Naive thymus-derived CD4-positive, alpha-beta T cell (primary cell): ENCODE measurements around the gene FBRS. TPM values are rescaled to one million over a fixed set of nuclear protein-coding genes. Genes with fewer than 3 reads are reported as not detected.
A peak's percentile ranks its signal among the peaks of the same experiment; 100 is the strongest.

Source experiments
- ATAC-seq: fragments of 150-1000 bp; cut with Tn5 transposase; 2 replicates; pipeline ENCODE4 v1.10.0; 2021; ENCODE audit warnings: mild to moderate bottlenecking, moderate library complexity
- CTCF ChIA-PET: fragments of 350-600 bp; sonication (Branson Sonifier 250); formaldehyde crosslinking; loops from one replicate; lab custom pipeline; 2021; ENCODE audit warnings: antibody characterized with exemption; lab: Charles Lee
- POLR2A ChIA-PET: fragments of 350-600 bp; sonication (Branson Sonifier 250); formaldehyde crosslinking; loops from one replicate; lab custom pipeline; 2021; ENCODE audit warnings: antibody characterized with exemption, inconsistent platforms; lab: Charles Lee
- DNase-seq, 9 donors: peaks; one replicate each; pipeline versions ENCODE4 v3.0.0 to v3.0.0-alpha.2; 2020 to 2022; ENCODE audit warnings: mixed read lengths in 1 of 9
- H3K27ac ChIP-seq: one replicate; pipeline ENCODE4 v1.7.0; 2013; ENCODE audit warnings: mild to moderate bottlenecking, low read depth, low read length, moderate library complexity
- H3K27me3 ChIP-seq, 2 donors: one replicate each; pipeline ENCODE4 v1.7.0; 2013; ENCODE audit warnings: low read length in 2 of 2, mild to moderate bottlenecking in 2 of 2, moderate library complexity in 2 of 2; ENCODE audit not compliant: control insufficient read depth in 2 of 2, insufficient read depth in 2 of 2
- H3K36me3 ChIP-seq, 3 experiments: 1 replicate in 2 of 3; 2 replicates in 1 of 3; pipeline ENCODE4 v1.7.0; 2013; ENCODE audit warnings: low read length in 3 of 3, mild to moderate bottlenecking in 3 of 3, moderate library complexity in 1 of 3; ENCODE audit not compliant: insufficient read depth in 3 of 3, control insufficient read depth in 2 of 3
- H3K4me1 ChIP-seq, 2 donors: one replicate each; pipeline ENCODE4 v1.7.0; 2013; ENCODE audit warnings: low read length in 2 of 2, mild to moderate bottlenecking in 2 of 2, moderate library complexity in 1 of 2; ENCODE audit not compliant: control insufficient read depth in 2 of 2, insufficient read depth in 2 of 2
- H3K4me3 ChIP-seq: 2 replicates; pipeline ENCODE4 v1.7.0; 2013; ENCODE audit warnings: mild to moderate bottlenecking, low read length
- H3K9me3 ChIP-seq, 3 experiments: 1 replicate in 2 of 3; 2 replicates in 1 of 3; pipeline ENCODE4 v1.7.0; 2013; ENCODE audit warnings: low read length in 3 of 3; ENCODE audit not compliant: control insufficient read depth in 2 of 3
- H3K27ac Mint-ChIP-seq, 9 donors: one replicate each; pipeline ENCODE4 v1.8.0; 2020 to 2022; ENCODE audit warnings: mixed read lengths in 9 of 9, mild to moderate bottlenecking in 8 of 9, moderate library complexity in 5 of 9, inconsistent platforms in 2 of 9
- H3K27me3 Mint-ChIP-seq, 5 donors: one replicate each; pipeline ENCODE4 v1.8.0; 2021 to 2022; ENCODE audit warnings: mixed read lengths in 5 of 5, mild to moderate bottlenecking in 1 of 5
- H3K36me3 Mint-ChIP-seq, 5 donors: one replicate each; pipeline ENCODE4 v1.8.0; 2020 to 2022; ENCODE audit warnings: mixed read lengths in 5 of 5, mild to moderate bottlenecking in 3 of 5, inconsistent platforms in 1 of 5
- H3K4me1 Mint-ChIP-seq, 7 donors: one replicate each; pipeline ENCODE4 v1.8.0; 2020 to 2022; ENCODE audit warnings: mixed read lengths in 7 of 7, mild to moderate bottlenecking in 3 of 7, inconsistent platforms in 1 of 7
- H3K4me3 Mint-ChIP-seq, 10 donors: one replicate each; pipeline ENCODE4 v1.8.0; 2020 to 2022; ENCODE audit warnings: mild to moderate bottlenecking in 10 of 10, mixed read lengths in 10 of 10, moderate library complexity in 6 of 10, inconsistent platforms in 2 of 10
- H3K9me3 Mint-ChIP-seq, 11 donors: one replicate each; pipeline ENCODE4 v1.8.0; 2020 to 2022; ENCODE audit warnings: mixed read lengths in 11 of 11, mild to moderate bottlenecking in 4 of 11, inconsistent platforms in 1 of 11, moderate library complexity in 1 of 11
- intact Hi-C, 2 donors: fragments of 100-400 bp; cut with micrococcal nuclease; formaldehyde crosslinking; loops; one replicate each; pipeline ENCODE4 v1.15.1; 2023
- polyA plus RNA-seq, 2 donors: library from polyadenylated mRNA; unstranded; fragments of 300-500 nt; fragmentation: Illumina TruSeq; gene quantifications; one replicate each; pipeline ENCODE4 v1.2.3, GENCODE V29; 2021
- total RNA-seq, 6 experiments: library from RNA in 5 of 6; stranded (reverse) in 5 of 6; gene quantifications; 1 replicate in 5 of 6; 2 replicates in 1 of 6; pipeline ENCODE4 v1.2.3 and lab custom pipeline; 2021 to 2026

Gene FBRS
- total and polyA plus RNA-seq, 7 experiments from 2014 or later: 2.6 to 174 (median 158) TPM

- ChIA-PET POLR2A (interaction anchor here (0.6 to 6.3 kb wide), 31 partner anchors 9 to 595 kb away, joined by 3 to 113 read pairs (median 5); partner anchors contain the start of genes ALDOA, DCTPP1, PHKG2 and PRR14), CTCF (interaction anchor here (0.6 to 5.6 kb wide), 6 partner anchors 9 to 101 kb away, joined by 3 to 50 read pairs (median 4); partner anchors contain the start of genes PRR14 and ZNF764)
- peak; percentile 18 to 60 (median 33) for DNase-seq
- Mint-ChIP-seq H3K4me3 (peak overlapping the region; percentile 84 to 96 (median 90)), H3K9me3 (peaks cover 0 to 6% (median 0%) of the 10 kb centered on the region in 11 donors), H3K36me3 (peaks cover 0 to 45% (median 27%) of the 10 kb centered on the region in 5 donors), H3K4me1 (peaks cover 27 to 56% (median 49%) of the 10 kb centered on the region in 7 donors), H3K27me3 (no peaks in the 10 kb centered on the region), H3K27ac (peak overlapping the region; percentile 73 to 98 (median 92))
- peaks cover 45 to 49% of the 10 kb centered on the region in 2 donors for H3K4me1 ChIP-seq
- no peaks in the 10 kb centered on the region for H3K9me3 ChIP-seq
- peak overlapping the region; percentile 83 for H3K4me3 ChIP-seq
- intact Hi-C loops: loop anchor here (1.0 to 10.0 kb wide), 11 partner anchors 103 to 855 kb away; partner anchors contain the start of genes ALDOA (in 1 of the 2), ARMC5 (in 1 of the 2), CFAP119 (in 1 of the 2) and FUS (in 1 of the 2)
- no peak for ATAC-seq
- H3K36me3 ChIP-seq: peaks cover 27 to 57% (median 41%) of the 10 kb centered on the region in 3 experiments
- H3K27ac ChIP-seq: peak overlapping the region; percentile 94
- H3K27me3 ChIP-seq: no peaks in the 10 kb centered on the region
Measured at GRCh38 chr16:30659507-30660423, 1.5 kb downstream of the FBRS start.

GRCh38 chr16:30660424-30661261 lies 2.4 kb downstream of the FBRS start:
- peaks cover 27 to 55% (median 49%) of the 10 kb centered on the region in 7 donors for H3K4me1 Mint-ChIP-seq
- intact Hi-C loops: loop anchor here in 1 of 2 donors (1.0 kb wide), 1 partner anchor 537 kb away; the partner anchor contains the start of gene MAPK3
- POLR2A ChIA-PET: interaction anchor here (0.6 to 6.3 kb wide), 12 partner anchors 10 to 243 kb away, joined by 3 to 113 read pairs (median 6); partner anchors contain the start of genes PRR14, SRCAP, ZNF688 and ZNF747
- peaks cover 0 to 43% (median 27%) of the 10 kb centered on the region in 5 donors for H3K36me3 Mint-ChIP-seq
- H3K4me1 ChIP-seq: peaks cover 45 to 49% of the 10 kb centered on the region in 2 donors
- no peaks in the 10 kb centered on the region for H3K9me3 ChIP-seq
- H3K27ac Mint-ChIP-seq: peak overlapping the region; percentile 73 to 98 (median 92)
- peak overlapping the region; percentile 94 for H3K27ac ChIP-seq
- H3K27me3 Mint-ChIP-seq: no peaks in the 10 kb centered on the region
- no peaks in the 10 kb centered on the region for H3K27me3 ChIP-seq
- peak in 8 of 9 donors; percentile 65 to 90 (median 78) for DNase-seq
- H3K4me3 Mint-ChIP-seq: peak overlapping the region; percentile 84 to 96 (median 90)
- peaks cover 28 to 57% (median 36%) of the 10 kb centered on the region in 3 experiments for H3K36me3 ChIP-seq
- H3K9me3 Mint-ChIP-seq: peaks cover 0 to 6% (median 0%) of the 10 kb centered on the region in 11 donors
- peak overlapping the region; percentile 83 for H3K4me3 ChIP-seq
- no peak for ATAC-seq
- CTCF ChIA-PET: interaction anchor here (0.6 to 5.6 kb wide), 3 partner anchors 23 to 35 kb away, joined by 3 to 50 read pairs (median 6); no protein-coding TSS in a partner anchor

- intact Hi-C loops: no loop called here
- H3K4me1 ChIP-seq: peaks cover 37 to 41% of the 10 kb centered on the region in 2 donors
- no peaks in the 10 kb centered on the region for H3K27me3 ChIP-seq
- H3K36me3 ChIP-seq: peaks cover 38 to 63% (median 40%) of the 10 kb centered on the region in 3 experiments
- DNase-seq: no peak
- ChIA-PET POLR2A (interaction anchor here (1.2 to 6.3 kb wide), 3 partner anchors 11 to 34 kb away, joined by 3 to 113 read pairs (median 49); partner anchors contain the start of genes PRR14 and SRCAP), CTCF (interaction anchor here (5.6 kb wide), 1 partner anchor 33 kb away, joined by 50 read pairs; no protein-coding TSS in a partner anchor)
- no peaks in the 10 kb centered on the region for H3K9me3 ChIP-seq
- Mint-ChIP-seq H3K4me3 (peak overlapping the region in 6 of 10 donors; percentile 36 to 96 (median 88)), H3K27me3 (no peaks in the 10 kb centered on the region), H3K4me1 (peaks cover 29 to 39% (median 36%) of the 10 kb centered on the region in 7 donors), H3K36me3 (peaks cover 0 to 36% (median 27%) of the 10 kb centered on the region in 5 donors), H3K9me3 (peaks cover 0 to 4% (median 0%) of the 10 kb centered on the region in 11 donors), H3K27ac (peak overlapping the region in 5 of 9 donors; percentile 23 to 96 (median 73))
- peak overlapping the region; percentile 94 for H3K27ac ChIP-seq
- H3K4me3 ChIP-seq: no peak overlapping the region
- ATAC-seq: no peak
Measured at GRCh38 chr16:30662449-30662848, 4.2 kb downstream of the FBRS start.

GRCh38 chr16:30663038-30663437 lies 4.8 kb downstream of the FBRS start:
- Mint-ChIP-seq H3K9me3 (peaks cover 0 to 4% (median 0%) of the 10 kb centered on the region in 11 donors), H3K27me3 (no peaks in the 10 kb centered on the region), H3K27ac (peak overlapping the region in 5 of 9 donors; percentile 12 to 78 (median 62)), H3K4me3 (peak overlapping the region in 7 of 10 donors; percentile 21 to 94 (median 42)), H3K4me1 (peaks cover 33 to 39% (median 35%) of the 10 kb centered on the region in 7 donors), H3K36me3 (peaks cover 0 to 40% (median 31%) of the 10 kb centered on the region in 5 donors)
- CTCF ChIA-PET: interaction anchor here (1.3 to 5.6 kb wide), 2 partner anchors 33 to 34 kb away, joined by 3 to 50 read pairs; no protein-coding TSS in a partner anchor
- Histone ChIP-seq H3K27me3 (no peaks in the 10 kb centered on the region), H3K4me3 (peak overlapping the region; percentile 19), H3K4me1 (peaks cover 35 to 39% of the 10 kb centered on the region in 2 donors), H3K9me3 (no peaks in the 10 kb centered on the region), H3K27ac (peak overlapping the region; percentile 37), H3K36me3 (peaks cover 38 to 69% (median 46%) of the 10 kb centered on the region in 3 experiments)
- intact Hi-C loops: no loop called here
- POLR2A ChIA-PET: interaction anchor here (0.5 to 6.3 kb wide), 4 partner anchors 13 to 517 kb away, joined by 3 to 113 read pairs (median 3); partner anchors contain the start of gene SRCAP
- ATAC-seq: no peak
- DNase-seq: no peak

- no peaks in the 10 kb centered on the region for H3K27me3 ChIP-seq
- peaks cover 0 to 42% (median 34%) of the 10 kb centered on the region in 5 donors for H3K36me3 Mint-ChIP-seq
- H3K27me3 Mint-ChIP-seq: no peaks in the 10 kb centered on the region
- peaks cover 33 to 40% (median 35%) of the 10 kb centered on the region in 7 donors for H3K4me1 Mint-ChIP-seq
- H3K4me3 Mint-ChIP-seq: peak overlapping the region in 5 of 10 donors; percentile 13 to 50 (median 34)
- POLR2A ChIA-PET: interaction anchor here (6.3 kb wide), 1 partner anchor 32 kb away, joined by 113 read pairs; the partner anchor contains the start of gene SRCAP
- H3K27ac Mint-ChIP-seq: peak overlapping the region in 5 of 9 donors; percentile 51 to 77 (median 67)
- CTCF ChIA-PET: interaction anchor here (0.6 to 1.3 kb wide), 2 partner anchors 10 to 35 kb away, joined by 3 read pairs; no protein-coding TSS in a partner anchor
- no peaks in the 10 kb centered on the region for H3K9me3 ChIP-seq
- H3K4me1 ChIP-seq: peaks cover 35 to 39% of the 10 kb centered on the region in 2 donors
- intact Hi-C loops: no loop called here
- peak overlapping the region; percentile 37 for H3K27ac ChIP-seq
- no peak for DNase-seq
- no peak overlapping the region for H3K4me3 ChIP-seq
- peaks cover 38 to 76% (median 47%) of the 10 kb centered on the region in 3 experiments for H3K36me3 ChIP-seq
- peaks cover 0 to under 1% (median 0%) of the 10 kb centered on the region in 11 donors for H3K9me3 Mint-ChIP-seq
- no peak for ATAC-seq
Measured at GRCh38 chr16:30663820-30664219, 5.6 kb downstream of the FBRS start.
